HG03103 (cell line): ENCODE data around the gene PEX1.
"Not testable (repeated sequence)": the region's sequence is repeated elsewhere in the genome, so short reads cannot be mapped to it uniquely, and the experiment has no call there.

Experiments
- ATAC-seq: cut with Tn5 transposase; IDR thresholded peaks from one replicate; pipeline ENCODE4 v1.9.1; 2021; ENCODE audit warnings: low read depth; ENCODE audit not compliant: unreplicated experiment

Gene PEX1

GRCh38 chr7:92528188-92528957 lies at the start of gene PEX1, which contains the start of gene RBM48:
Gene PEX1, minus strand, starts transcription at chr7:92528520. Its CDS starts 85 bp downstream, at chr7:92528435.
Gene RBM48, plus strand, starts transcription at chr7:92528795. Its CDS starts 19 bp downstream, at chr7:92528814.
- ATAC-seq = peak; percentile 93

- no peak for ATAC-seq
Observed at GRCh38 chr7:92576296-92576695, 48.0 kb upstream of the PEX1 start.

- no peak for ATAC-seq
Observed at GRCh38 chr7:92569137-92569536, 40.8 kb upstream of the PEX1 start.

GRCh38 chr7:92567460-92567859 lies 39.1 kb upstream of the PEX1 start:
- ATAC-seq = no peak

DNA sequence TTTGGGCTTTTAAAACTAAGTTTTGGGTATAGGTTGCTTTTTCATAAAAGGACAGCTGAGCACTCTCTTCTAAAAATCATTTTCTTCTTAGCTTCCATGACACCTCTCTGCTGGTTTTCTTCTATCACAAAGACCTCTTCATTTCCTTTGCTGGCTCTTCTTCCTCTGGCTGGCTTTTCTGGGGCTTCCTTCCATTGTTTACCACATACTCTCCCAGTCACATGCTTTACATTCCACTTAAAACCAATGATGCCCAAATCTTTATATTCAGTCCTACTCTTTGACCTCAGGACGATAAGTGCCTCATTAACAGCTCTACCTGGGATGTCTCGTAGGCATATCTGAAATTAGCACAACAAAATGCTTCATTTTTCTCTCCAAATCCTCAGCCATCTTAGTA lies 35.0 kb upstream of the PEX1 start:
- no peak for ATAC-seq

GRCh38 chr7:92560602-92561001 lies 32.3 kb upstream of the PEX1 start:
- ATAC-seq = no peak

DNA sequence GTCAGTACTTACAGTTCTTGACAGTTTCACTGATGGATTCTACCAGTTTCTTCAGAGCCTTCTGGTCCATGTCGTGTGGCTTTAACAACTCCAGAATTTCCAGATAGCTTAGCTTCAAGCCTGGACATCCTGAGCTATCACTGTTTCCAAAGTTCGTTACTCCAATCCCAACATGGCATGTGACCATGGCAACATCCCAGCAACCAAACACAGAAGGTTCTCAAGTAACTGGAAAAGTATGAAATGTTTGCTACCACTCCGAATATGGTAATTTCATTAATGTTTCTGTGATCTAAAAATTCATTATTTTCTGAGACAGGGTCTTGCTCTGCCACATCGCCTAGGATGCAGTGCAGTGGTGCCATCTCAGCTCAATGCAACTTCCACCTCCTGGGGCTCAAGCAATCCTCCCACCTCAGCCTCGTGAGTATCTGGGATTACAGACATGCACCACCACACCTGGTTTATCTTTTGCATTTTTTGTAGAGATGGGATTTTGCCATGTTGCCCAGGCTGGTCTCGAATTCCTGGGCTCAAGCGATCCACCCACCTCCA lies 29.6 kb upstream of the PEX1 start:
- no peak for ATAC-seq

DNA sequence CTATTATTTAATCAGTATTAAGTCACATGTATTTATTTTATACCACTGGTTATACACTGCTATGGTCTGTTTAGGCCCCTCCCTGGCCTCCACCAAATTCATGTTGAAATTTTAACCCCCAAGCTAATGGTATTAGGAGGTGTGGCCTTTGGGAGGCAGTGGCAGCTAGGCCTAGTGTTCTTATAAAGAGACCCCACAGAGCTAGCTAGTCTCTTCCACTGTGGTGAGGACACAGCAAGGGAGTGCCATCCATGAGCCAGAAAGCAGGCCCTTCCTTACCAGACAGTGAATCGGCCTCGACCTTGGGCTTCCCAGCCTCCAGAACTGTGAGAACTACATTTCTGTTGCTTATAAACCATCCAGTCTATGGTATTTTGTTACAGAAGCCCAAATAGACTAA lies 28.9 kb upstream of the PEX1 start:
- no peak for ATAC-seq

GRCh38 chr7:92550194-92550593 lies 21.9 kb upstream of the PEX1 start:
- ATAC-seq = no peak

GRCh38 chr7:92547579-92547978 lies 19.3 kb upstream of the PEX1 start:
- ATAC-seq = no peak

DNA sequence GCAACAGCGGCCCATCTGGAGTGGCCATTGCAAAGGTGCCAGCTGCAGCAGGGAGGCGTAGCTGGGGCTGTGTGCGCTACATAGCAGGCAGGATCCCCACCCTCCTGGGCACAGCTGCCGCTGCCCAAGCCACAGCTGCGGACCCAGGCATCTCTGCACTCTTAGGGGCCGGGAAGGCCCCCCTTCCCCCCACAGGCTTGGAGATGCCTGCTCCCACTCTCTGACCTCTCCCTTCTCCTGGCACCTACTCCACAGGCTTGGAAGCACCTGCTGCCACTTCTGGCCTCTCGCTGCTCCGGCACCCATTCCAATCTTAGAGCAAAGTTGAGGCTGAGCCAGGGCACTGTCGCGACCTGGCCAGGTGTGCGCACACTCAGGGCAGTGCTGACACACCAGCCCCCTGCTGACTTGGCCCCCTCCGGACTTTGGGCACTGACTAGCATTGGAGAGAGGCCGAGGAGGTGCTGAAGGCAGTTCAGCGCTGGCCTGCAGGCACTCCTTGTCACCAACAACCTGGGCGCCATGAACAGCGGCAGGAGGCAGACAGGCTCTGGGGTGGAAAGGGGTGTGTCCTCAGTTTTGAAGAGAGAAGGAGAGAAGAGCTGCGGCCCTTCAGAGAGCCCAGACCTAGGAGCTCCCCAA lies 18.7 kb upstream of the PEX1 start:
- ATAC-seq = no peak

GRCh38 chr7:92545116-92545515 lies 16.8 kb upstream of the PEX1 start:
- ATAC-seq = not testable (repeated sequence)

DNA sequence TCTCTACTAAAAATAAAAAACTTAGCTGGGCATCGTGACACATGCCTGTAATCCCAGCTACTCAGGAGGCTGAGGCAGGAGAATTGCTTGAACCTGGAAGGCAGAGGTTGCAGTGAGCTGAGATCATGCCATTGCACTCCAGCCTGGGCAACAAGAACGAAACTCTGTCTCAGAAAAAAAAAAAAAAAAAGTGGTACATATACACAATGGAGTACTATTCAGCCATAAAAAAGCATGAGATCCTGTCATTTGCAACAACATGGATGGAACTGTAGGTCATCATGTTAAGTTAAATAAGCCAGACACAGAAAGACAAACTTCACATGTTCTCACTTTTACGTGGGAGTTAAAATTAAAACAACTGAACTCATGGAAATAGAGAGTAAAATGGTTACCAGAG lies 15.2 kb upstream of the PEX1 start:
- ATAC-seq = not testable (repeated sequence)

DNA sequence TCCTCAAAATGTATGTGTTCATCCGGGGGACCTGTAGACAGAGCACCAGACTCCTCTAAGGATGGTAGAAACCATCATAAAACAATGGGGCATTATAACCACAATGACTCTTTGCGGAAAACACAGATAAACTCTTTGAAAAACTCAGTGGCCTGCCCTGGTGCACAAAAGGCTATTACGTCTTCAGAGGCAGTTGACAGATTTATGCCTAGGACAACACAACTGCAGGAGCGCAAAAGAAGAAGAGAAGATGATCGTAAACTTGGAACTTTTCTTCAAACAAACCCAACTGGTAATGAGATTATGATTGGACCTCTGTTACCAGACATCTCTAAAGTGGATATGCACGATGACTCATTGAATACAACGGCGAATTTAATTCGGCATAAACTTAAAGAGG lies 6.3 kb upstream of the PEX1 start:
- ATAC-seq = no peak

GRCh38 chr7:92528958-92529264 lies 591 bp upstream of the PEX1 start:
- peak; percentile 0 for ATAC-seq

- ATAC-seq = peak; percentile 33
Observed at GRCh38 chr7:92527300-92528187, 776 bp downstream of the PEX1 start.

DNA sequence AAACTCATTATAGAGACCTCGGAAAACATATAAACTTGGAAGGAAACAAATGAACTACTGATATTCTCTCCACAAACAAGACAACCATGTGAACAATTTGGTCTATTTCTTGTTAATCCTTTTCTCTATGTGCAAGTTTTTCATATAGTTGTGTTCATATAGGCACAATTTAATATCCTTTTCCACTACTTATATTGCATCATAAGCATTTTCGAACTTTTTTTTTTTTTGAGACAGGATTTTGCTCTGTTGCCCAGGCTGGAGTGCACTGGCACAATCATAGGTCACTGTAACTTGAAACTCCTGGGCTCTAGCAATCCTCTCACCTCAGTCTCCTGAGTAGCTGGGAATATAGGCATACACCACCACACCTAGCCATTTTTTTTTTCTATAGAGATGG lies 5.2 kb downstream of the PEX1 start:
- no peak for ATAC-seq

- ATAC-seq = no peak
Observed at GRCh38 chr7:92520024-92520423, 8.3 kb downstream of the PEX1 start.

DNA sequence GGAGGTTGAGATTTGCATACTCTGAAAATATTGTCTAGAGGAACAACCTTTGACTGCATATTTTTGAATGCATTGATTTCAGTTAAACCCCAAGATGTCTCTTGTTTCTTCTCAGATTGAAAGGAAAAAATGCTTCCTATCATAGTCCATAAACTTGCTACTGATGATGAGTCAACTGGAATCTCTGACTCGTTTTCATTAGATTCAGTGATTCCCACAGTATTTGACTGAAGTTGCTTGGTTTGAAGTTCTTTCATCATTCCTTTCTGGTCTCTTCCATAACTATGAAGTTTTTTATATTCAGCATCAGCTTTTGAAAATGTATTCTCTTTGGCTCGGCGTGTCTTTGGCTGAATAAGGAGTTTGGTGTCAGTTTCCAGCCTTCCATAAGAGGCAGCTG lies 10.7 kb downstream of the PEX1 start:
- no peak for ATAC-seq

- ATAC-seq = no peak
Observed at GRCh38 chr7:92513167-92513902, 15.0 kb downstream of the PEX1 start.
